ENCODE results near the gene FOXO6. TPM values are rescaled to one million over a fixed set of nuclear protein-coding genes. Genes with fewer than 3 reads are reported as not detected.

FOXO6 gene
- total and polyA plus RNA-seq, 9 of the 15 experiments (the other 6 are each of a cell fraction or from before 2014, with no cell fraction given): 0.04 to 0.31 (median 0.12) TPM; not detected in 5

GRCh38 chr1:41315871-41316270 is 45.4 kb upstream of the FOXO6 start:
- no peak overlapping the region for H3K9ac ChIP-seq (ENCODE audit: insufficient read depth in 1 of 2, low read depth in 2 of 2, low read length in 2 of 2)
- no peak overlapping the region for H3K4me2 ChIP-seq (ENCODE audit: insufficient read depth, low read length)
- H3K4me1 ChIP-seq (replicated peaks in 1 of 2; ENCODE audit: control insufficient read depth in 2 of 2, insufficient read depth in 2 of 2, low read length in 2 of 2): no peaks in the 10 kb centered on the region
- no peaks in the 10 kb centered on the region for H3K79me2 ChIP-seq (ENCODE audit: control insufficient read depth, insufficient read depth, low read length)
- no peak for ATAC-seq
- TF ChIP-seq HNRNPK (IDR thresholded peaks at IDR 0.05; ENCODE audit: low read depth, low read length, poor library complexity, severe bottlenecking): no peak
- no peak for TF ChIP-seq ZNF780A (CRISPR knock-in tag; IDR thresholded peaks at IDR 0.05)
- 0 out of 2 replicates have a peak, but pooled peaks have one; percentile 42 for TF ChIP-seq MAX (CRISPR knock-in tag; IDR thresholded peaks at IDR 0.05)
- no peak for TF ChIP-seq RERE (CRISPR knock-in tag; IDR thresholded peaks at IDR 0.05; ENCODE audit: borderline replicate concordance)
- no peak for TF ChIP-seq WHSC1 (IDR thresholded peaks at IDR 0.05; ENCODE audit: low read length)
- TF ChIP-seq TAF9B (IDR thresholded peaks at IDR 0.05; ENCODE audit: partially characterized antibody): no peak
- TF ChIP-seq PHTF2 (CRISPR knock-in tag; IDR thresholded peaks at IDR 0.05): no peak
- no peak overlapping the region for H3K27ac ChIP-seq (ENCODE audit: extremely low read depth, low read depth, low read length)
- no peak for FAIRE-seq
- POLR2A ChIA-PET: interaction anchor here (0.6 kb wide), 1 partner anchor 1331 kb away, joined by 3 read pairs; no protein-coding TSS in a partner anchor
- peaks cover 22 to 53% of the 10 kb centered on the region in 2 experiments for H3K27me3 ChIP-seq (ENCODE audit: control insufficient read depth in 2 of 2, insufficient read depth in 2 of 2, low read length in 2 of 2)
- WGBS (ENCODE audit: insufficient coverage, low coverage, missing lambda C conversion rate): 0% methylated on average over 3 of the region's 3 CpGs
- 0 out of 2 replicates have a peak, but pooled peaks cover 3% of the 10 kb centered on the region for H4K20me1 ChIP-seq (replicated peaks; ENCODE audit: control insufficient read depth, insufficient read depth, low read length)
- BruUV-seq (replicated peaks): no TSS peak
- no peaks in the 10 kb centered on the region for H3K36me3 ChIP-seq (ENCODE audit: control insufficient read depth, insufficient read depth, low read length)
- no peak overlapping the region for H2AFZ ChIP-seq (ENCODE audit: low read depth, low read length)
- DNase-seq (ENCODE audit: extremely low read depth in 1 of 4, low spot score in 3 of 4): no peak
- no peaks in the 10 kb centered on the region for H3K9me3 ChIP-seq (replicated peaks; ENCODE audit: control insufficient read depth, insufficient read depth, low read depth, low read length)
- no peak overlapping the region for H3K4me3 ChIP-seq
- H3K9me1 ChIP-seq (ENCODE audit: control insufficient read depth, insufficient read depth, low read length): no peaks in the 10 kb centered on the region
- in situ Hi-C loops (cut with MboI): loop anchor here (5.0 kb wide), 1 partner anchor 116 kb away; no protein-coding TSS in a partner anchor
- CTCF ChIA-PET (ENCODE audit: low intra/inter-chr PET ratio): no interaction called here
- intact Hi-C loops (cut with micrococcal nuclease): no loop called here

Measured in K562 (cell line).